GM18526 (cell line): ENCODE results near the gene SLC34A1.

Experiments used
- POLR2A ChIP-seq: IDR thresholded peaks from 3 replicates; pipeline ENCODE4 v1.6.1; 2011; ENCODE audit not compliant: insufficient read length; ENCODE audit errors: extremely low read depth

Gene SLC34A1

DNA sequence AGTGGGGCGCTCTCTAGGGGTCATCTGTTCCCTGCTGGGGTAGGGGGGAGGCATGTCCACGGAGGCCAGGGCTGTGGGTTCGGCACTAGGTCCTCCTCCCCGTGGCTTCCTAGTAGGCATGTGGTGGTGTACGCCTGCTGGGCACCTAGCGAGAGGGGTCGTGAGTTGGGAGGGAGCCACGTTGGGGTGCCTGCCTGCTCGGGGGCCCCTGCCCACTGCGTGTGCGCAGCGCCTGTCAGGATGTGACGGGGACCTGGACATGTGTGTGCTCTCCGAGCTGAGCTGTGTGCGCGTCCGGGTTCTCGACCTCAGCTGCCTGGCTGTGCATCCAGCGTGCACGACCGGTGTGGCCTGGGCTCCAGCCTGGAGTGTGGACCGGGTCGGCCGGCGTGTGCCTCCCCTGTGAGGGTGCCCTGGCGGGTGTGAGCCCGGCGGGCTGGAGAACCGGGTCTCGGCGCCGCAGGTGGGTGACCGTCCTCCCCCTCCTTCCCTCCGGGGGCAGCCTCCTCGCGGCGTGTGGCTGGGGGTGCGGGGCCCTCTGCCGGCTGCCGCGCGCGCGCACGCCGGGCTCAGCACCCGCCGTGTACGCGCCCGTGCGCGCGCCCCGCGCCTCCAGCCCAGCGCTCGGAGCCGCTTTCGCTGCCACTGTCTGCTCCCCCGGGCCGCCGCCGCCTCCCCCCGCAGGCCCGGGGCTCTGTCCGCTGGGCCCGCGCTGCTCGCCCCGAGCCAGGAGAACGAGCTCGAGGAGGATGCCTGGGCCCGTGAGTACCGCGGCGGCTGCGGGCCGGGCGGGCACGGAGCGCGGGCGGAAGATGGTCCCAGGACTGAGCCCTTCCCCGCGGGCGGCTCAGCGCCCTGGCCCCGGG lies 62.2 kb downstream of the SLC34A1 start, which contains the start of gene PRR7:
Gene PRR7, plus strand, starts transcription at position 615 of the 866 bp plus-strand sequence. CDS start 8,254 bp downstream, outside the sequence.
- peak; percentile 59 for TF ChIP-seq POLR2A

DNA sequence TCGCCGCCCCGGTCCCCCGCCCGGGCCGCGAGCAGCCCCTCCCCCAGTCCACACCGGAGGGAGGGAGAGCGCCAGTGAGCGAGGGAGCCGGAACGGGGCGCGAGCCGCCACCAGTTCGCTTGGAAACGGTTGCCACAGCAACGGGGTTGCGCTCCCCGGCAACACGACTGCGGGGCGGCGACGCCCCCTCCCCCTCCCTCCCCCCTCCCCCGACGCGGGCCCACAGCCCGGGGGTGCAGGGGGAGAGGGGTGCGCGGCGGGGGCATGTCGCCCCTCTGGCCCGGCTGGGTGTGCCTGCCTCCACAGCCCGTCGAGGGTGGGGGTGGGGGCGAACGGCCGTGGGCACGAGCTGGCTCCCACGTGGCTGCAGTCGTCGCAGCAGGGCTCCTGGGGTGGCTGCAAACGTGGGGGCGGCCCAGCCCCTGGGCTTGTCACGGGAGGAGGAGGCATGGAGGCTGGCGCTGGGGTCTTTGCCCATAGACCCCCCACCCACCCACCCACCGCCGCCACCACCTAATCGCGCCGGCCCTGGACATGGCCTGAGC lies 62.9 kb downstream of the SLC34A1 start:
- TF ChIP-seq POLR2A, result no peak

DNA sequence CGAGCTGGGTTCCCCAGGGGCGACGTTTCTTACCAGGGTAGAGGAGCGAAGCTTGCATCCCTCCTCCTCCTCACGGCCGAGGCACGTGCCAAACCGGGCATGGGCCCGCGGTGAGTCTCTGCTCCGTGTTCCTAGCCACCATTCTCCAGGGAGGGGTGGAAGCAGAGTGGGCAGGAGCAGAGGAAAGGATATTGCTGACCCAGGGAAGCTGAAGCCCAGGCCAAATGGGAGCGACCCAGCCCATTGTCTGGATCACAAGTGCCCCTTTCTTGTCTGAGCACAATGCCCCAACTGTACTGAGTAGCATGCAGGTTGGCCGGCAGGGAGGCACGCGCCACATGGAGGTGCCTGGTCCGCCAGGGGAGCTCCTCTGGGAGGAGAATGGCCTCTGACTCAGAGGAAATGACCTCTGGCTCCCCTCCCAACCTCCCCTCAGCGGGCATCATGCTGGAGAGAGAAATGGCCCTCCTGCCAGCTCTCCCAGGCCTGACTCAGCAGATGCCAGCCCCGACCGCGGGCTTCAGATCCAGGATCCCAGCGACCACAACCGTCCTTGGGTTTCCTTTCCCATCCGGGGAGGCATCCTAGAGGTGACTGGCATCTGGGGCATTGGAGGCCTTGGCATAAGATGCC lies 63.5 kb downstream of the SLC34A1 start:
- no peak for TF ChIP-seq POLR2A
